H1 (cell line): ENCODE measurements around the gene NEU4. TPM values are rescaled to one million over a fixed set of nuclear protein-coding genes. Genes with fewer than 3 reads are reported as not detected.

Source experiments
- CTCF ChIA-PET: fragments of 300-600 bp; sonication (Branson Sonifier 250); formaldehyde crosslinking; loops from one replicate; lab custom pipeline; 2021; ENCODE audit not compliant: partially characterized antibody; lab: Charles Lee
- POLR2A ChIA-PET: fragments of 300-600 bp; sonication (Branson Sonifier 250); formaldehyde crosslinking; loops from one replicate; lab custom pipeline; 2021; ENCODE audit warnings: inconsistent platforms; ENCODE audit not compliant: partially characterized antibody; lab: Charles Lee
- DNase-seq, 2 experiments: peaks; one replicate each; pipeline versions ENCODE4 v3.0.0 to v3.0.0-alpha.2; 2010 to 2022; ENCODE audit warnings: low spot score in 2 of 2, low read depth in 1 of 2, mixed read lengths in 1 of 2
- FAIRE-seq: peaks from 2 replicates; lab custom pipeline; 2011; peaks lifted over from hg19 to GRCh38; lab: Jason Lieb, UNC
- H2AFZ ChIP-seq: 2 replicates; pipeline ENCODE4 v1.8.1; 2012; ENCODE audit warnings: low read length, inconsistent platforms
- H2AK5ac ChIP-seq: 2 replicates; pipeline ENCODE4 v1.6.1; 2013; ENCODE audit warnings: low read depth, low read length
- H2BK120ac ChIP-seq: replicated peaks from 2 replicates; pipeline ENCODE3; 2013; ENCODE audit warnings: low read depth, low read length, inconsistent platforms
- H2BK12ac ChIP-seq: 2 replicates; pipeline ENCODE4 v1.6.1; 2013; ENCODE audit warnings: low read depth, low read length
- H2BK15ac ChIP-seq: 2 replicates; pipeline ENCODE4 v1.6.1; 2013; ENCODE audit warnings: low read length
- H2BK20ac ChIP-seq: 2 replicates; pipeline ENCODE4 v1.6.1; 2013; ENCODE audit warnings: low read length
- H2BK5ac ChIP-seq: 2 replicates; pipeline ENCODE4 v1.6.1; 2013; ENCODE audit warnings: low read depth, low read length
- H3K14ac ChIP-seq: 2 replicates; pipeline ENCODE4 v1.6.1; 2013; ENCODE audit warnings: inconsistent platforms; ENCODE audit not compliant: insufficient read length
- H3K18ac ChIP-seq: 2 replicates; pipeline ENCODE4 v1.6.1; 2013; ENCODE audit warnings: low read length; ENCODE audit errors: extremely low read depth
- H3K23ac ChIP-seq: 2 replicates; pipeline ENCODE4 v1.6.1; 2013; ENCODE audit warnings: inconsistent platforms; ENCODE audit not compliant: insufficient read length
- H3K23me2 ChIP-seq: 2 replicates; pipeline ENCODE4 v1.6.1; 2013; ENCODE audit warnings: low read depth, low read length
- H3K27ac ChIP-seq: 2 replicates; pipeline ENCODE4 v1.6.1; 2011; ENCODE audit warnings: low read depth, low read length, inconsistent platforms
- H3K27me3 ChIP-seq, 4 experiments: replicated peaks in 1 of 4; 1 replicate in 1 of 4; 2 replicates in 3 of 4; pipeline versions ENCODE4 v1.6.1 to v1.8.1; 2011 to 2013; ENCODE audit warnings: low read length in 3 of 4, mild to moderate bottlenecking in 3 of 4, inconsistent platforms in 2 of 4, mixed read lengths in 2 of 4, moderate library complexity in 1 of 4; ENCODE audit not compliant: control insufficient read depth in 3 of 4, insufficient read depth in 3 of 4; ENCODE audit errors: extremely low read depth in 1 of 4
- H3K36me3 ChIP-seq, 4 experiments: 2 replicates each; pipeline versions ENCODE4 v1.6.1 to v1.8.1; 2011 to 2013; ENCODE audit warnings: mild to moderate bottlenecking in 4 of 4, low read length in 3 of 4, moderate library complexity in 2 of 4, control low read depth in 1 of 4, inconsistent platforms in 1 of 4; ENCODE audit not compliant: insufficient read depth in 4 of 4, control insufficient read depth in 2 of 4
- H3K4ac ChIP-seq: replicated peaks from 2 replicates; pipeline ENCODE3; 2013; ENCODE audit warnings: low read length, low read depth, mixed read lengths, inconsistent platforms; ENCODE audit not compliant: insufficient read length
- H3K4me1 ChIP-seq, 4 experiments: replicated peaks in 1 of 4; 1 replicate in 1 of 4; 2 replicates in 3 of 4; pipeline versions ENCODE4 v1.6.1 to v1.8.1; 2011 to 2013; ENCODE audit warnings: low read length in 3 of 4, inconsistent platforms in 2 of 4, mixed read lengths in 1 of 4; ENCODE audit not compliant: insufficient read depth in 4 of 4, control insufficient read depth in 3 of 4
- H3K4me2 ChIP-seq, 2 experiments: 2 replicates each; pipeline versions ENCODE4 v1.6.1 to v1.8.1; 2011 to 2013; ENCODE audit warnings: low read depth in 2 of 2, low read length in 2 of 2, control low read depth in 1 of 2, inconsistent platforms in 1 of 2, mild to moderate bottlenecking in 1 of 2; ENCODE audit not compliant: insufficient read depth in 1 of 2
- H3K4me3 ChIP-seq, 4 experiments: fragments of 200-600, 300-600 bp in 1 of 4; sonication (generic), shearing (Covaris generic), sonication (Bioruptor Twin) in 1 of 4; 2 replicates each; pipeline versions ENCODE4 v1.5.1 to v1.8.1; 2011 to 2016; ENCODE audit warnings: low read length in 4 of 4, low read depth in 3 of 4, control low read depth in 2 of 4, inconsistent platforms in 2 of 4, mild to moderate bottlenecking in 2 of 4, mixed read lengths in 1 of 4, moderate library complexity in 1 of 4; ENCODE audit not compliant: insufficient read depth in 2 of 4; ENCODE audit errors: extremely low read depth in 1 of 4
- H3K56ac ChIP-seq: replicated peaks from 2 replicates; pipeline ENCODE3; 2013; ENCODE audit warnings: low read depth, mild to moderate bottlenecking, mixed read lengths, low read length, inconsistent platforms; ENCODE audit not compliant: insufficient read length
- H3K79me1 ChIP-seq: 2 replicates; pipeline ENCODE4 v1.6.1; 2013; ENCODE audit warnings: low read depth, low read length, control low read depth
- H3K79me2 ChIP-seq, 2 experiments: 2 replicates each; pipeline versions ENCODE4 v1.6.1 to v1.8.1; 2012 to 2013; ENCODE audit warnings: low read length in 2 of 2, mild to moderate bottlenecking in 2 of 2, inconsistent platforms in 1 of 2; ENCODE audit not compliant: insufficient read depth in 2 of 2, control insufficient read depth in 1 of 2
- H3K9ac ChIP-seq, 4 experiments: replicated peaks in 1 of 4; 1 replicate in 1 of 4; 2 replicates in 3 of 4; pipeline versions ENCODE4 v1.6.1 to v1.8.1; 2011 to 2013; ENCODE audit warnings: low read depth in 3 of 4, low read length in 3 of 4, control low read depth in 2 of 4, mild to moderate bottlenecking in 2 of 4, moderate library complexity in 2 of 4, inconsistent platforms in 1 of 4; ENCODE audit errors: extremely low read depth in 1 of 4
- H3K9me3 ChIP-seq, 2 experiments: 2 replicates each; pipeline versions ENCODE4 v1.6.1 to v1.8.1; 2012 to 2013; ENCODE audit warnings: mild to moderate bottlenecking in 2 of 2, moderate library complexity in 2 of 2, control low read depth in 1 of 2, inconsistent platforms in 1 of 2, low read depth in 1 of 2, low read length in 1 of 2, mixed read lengths in 1 of 2; ENCODE audit not compliant: insufficient read depth in 2 of 2
- H4K20me1 ChIP-seq, 2 experiments: replicated peaks in 1 of 2; 2 replicates each; pipeline versions ENCODE3 to v1.8.1; 2011 to 2013; ENCODE audit warnings: inconsistent platforms in 2 of 2, low read length in 2 of 2, mild to moderate bottlenecking in 1 of 2; ENCODE audit not compliant: insufficient read depth in 2 of 2, control insufficient read depth in 1 of 2
- H4K5ac ChIP-seq: 2 replicates; pipeline ENCODE4 v1.6.1; 2013; ENCODE audit warnings: low read length, low read depth, mixed read lengths, inconsistent platforms; ENCODE audit not compliant: insufficient read length
- H4K8ac ChIP-seq: 2 replicates; pipeline ENCODE4 v1.8.0; 2013; ENCODE audit warnings: mild to moderate bottlenecking, moderate library complexity, low read length, inconsistent platforms; ENCODE audit not compliant: insufficient read depth; ENCODE audit errors: extremely low read depth
- H4K91ac ChIP-seq: replicated peaks from 2 replicates; pipeline ENCODE3; 2013; ENCODE audit warnings: low read length, mixed read lengths, inconsistent platforms; ENCODE audit not compliant: insufficient read length
- BACH1 ChIP-seq: IDR thresholded peaks from 2 replicates; pipeline ENCODE4 v1.6.1; 2012; ENCODE audit warnings: low read length, improper control_type of control experiment
- RAD21 ChIP-seq, 2 experiments: IDR thresholded peaks in 1 of 2; conservative IDR thresholded peaks in 1 of 2; 2 replicates each; pipeline ENCODE4 v1.6.1; 2011; ENCODE audit warnings: low read depth in 2 of 2, low read length in 2 of 2, improper control_type of control experiment in 1 of 2, inconsistent platforms in 1 of 2, mild to moderate bottlenecking in 1 of 2, moderate library complexity in 1 of 2
- RXRA ChIP-seq: IDR thresholded peaks from 2 replicates; pipeline ENCODE4 v1.6.1; 2011; ENCODE audit warnings: low read depth, mild to moderate bottlenecking, low read length, moderate library complexity; ENCODE audit not compliant: insufficient read depth
- SIX5 ChIP-seq: IDR thresholded peaks from 2 replicates; pipeline ENCODE4 v1.6.1; 2011; ENCODE audit warnings: mild to moderate bottlenecking, low read depth, low read length
- SP1 ChIP-seq: IDR thresholded peaks from 2 replicates; pipeline ENCODE4 v1.6.1; 2011; ENCODE audit warnings: low read depth, low read length
- TEAD4 ChIP-seq: IDR thresholded peaks from 2 replicates; pipeline ENCODE4 v1.6.1; 2012; ENCODE audit warnings: low read depth, low read length, inconsistent platforms, mixed read lengths
- ZNF274 ChIP-seq: IDR thresholded peaks from 2 replicates; pipeline ENCODE4 v1.7.0; 2012; ENCODE audit warnings: low read length, borderline replicate concordance; ENCODE audit errors: extremely low read depth
- WGBS, 2 experiments: shearing (Covaris generic) in 1 of 2; methylation state at CpG; one replicate each; pipeline versions ENCODE4 v1.1.6 to v1.1.7; 2013 to 2015; ENCODE audit warnings: low lambda C conversion rate in 2 of 2, mixed read lengths in 2 of 2, inconsistent platforms in 1 of 2, low coverage in 1 of 2, missing lambda C conversion rate in 1 of 2; ENCODE audit not compliant: insufficient replicate concordance in 2 of 2, insufficient coverage in 1 of 2, insufficient read length in 1 of 2; ENCODE audit errors: extremely low coverage in 1 of 2, missing lambda C conversion rate in 1 of 2; 5-methylcytosine and 5-hydroxymethylcytosine counted together
- polyA plus RNA-seq, 7 experiments: library from polyadenylated mRNA; depleted of rRNA in 3 of 7; stranded (reverse) in 5 of 7; unstranded in 2 of 7; fragments of >200 nt in 5 of 7; fragments of 200-250 nt in 2 of 7; gene quantifications; 1 replicate in 5 of 7; 2 replicates in 1 of 7; 4 replicates in 1 of 7; pipeline versions ENCODE4 v1.2.1 to v1.2.3, GENCODE V29; 2011 to 2013; ENCODE audit warnings: missing spikeins in 2 of 7, mixed read lengths in 2 of 7
- total RNA-seq: library from RNA; stranded (reverse); fragmentation: NEBNext Ultra II Directional; extraction: Animal tissue kit (Norgen Biotek cat#: 25700); gene quantifications from 2 replicates; pipeline ENCODE4 v1.2.1, GENCODE V29; 2021
- TF ChIP-seq, protein P1 (sequence below), 3 experiments: IDR thresholded peaks; 1 replicate in 2 of 3; 2 replicates in 1 of 3; pipeline versions ENCODE4 v1.5.1 to v1.6.1; 2011; ENCODE audit warnings: low read length in 3 of 3, mild to moderate bottlenecking in 3 of 3, inconsistent platforms in 2 of 3, low read depth in 1 of 3, moderate library complexity in 1 of 3; ENCODE audit not compliant: insufficient read depth in 1 of 3; ENCODE audit errors: control extremely low read depth in 1 of 3

Gene NEU4
- total and polyA plus RNA-seq, 2 of the 8 experiments (the other 6 are each of a cell fraction or from before 2014, with no cell fraction given): 0.32 to 0.50 TPM

GRCh38 chr2:241764275-241765241 is 44.4 kb upstream of the NEU4 start:
- no peak overlapping the region for H4K91ac ChIP-seq
- H3K9me3 ChIP-seq: peaks cover 6 to 8% of the 10 kb centered on the region in 2 experiments; a peak in 3 of 4 replicates
- no peak overlapping the region; the same call in 1 of the 2 replicates for H2BK15ac ChIP-seq
- H3K27me3 ChIP-seq: no peaks in the 10 kb centered on the region
- H2AFZ ChIP-seq: no peak overlapping the region
- H3K4me2 ChIP-seq: no peak overlapping the region; a peak in 1 of 4 replicates
- DNase-seq: peak in 1 of 2 experiments; percentile 57
- no peak overlapping the region for H2BK12ac ChIP-seq
- H3K4me3 ChIP-seq: no peak overlapping the region
- H2BK20ac ChIP-seq: no peak overlapping the region
- H3K27ac ChIP-seq: no peak overlapping the region
- ChIA-PET POLR2A (interaction anchor here (1.0 to 1.1 kb wide), 2 partner anchors 12 to 63 kb away, joined by 3 to 5 read pairs; partner anchors contain the start of genes GAL3ST2 and ING5), CTCF (interaction anchor here (0.8 to 2.0 kb wide), 5 partner anchors 8 to 114 kb away, joined by 3 to 11 read pairs (median 5); partner anchors contain the start of gene D2HGDH)
- H3K14ac ChIP-seq: no peak overlapping the region
- peak overlapping the region; percentile 75 for H3K18ac ChIP-seq
- peaks cover 0 to 2% of the 10 kb centered on the region in 2 experiments for H4K20me1 ChIP-seq
- no peak overlapping the region for H4K5ac ChIP-seq
- no peak overlapping the region for H2BK120ac ChIP-seq
- peaks cover 0 to 9% (median 2%) of the 10 kb centered on the region in 4 experiments; a peak in 3 of 7 replicates for H3K4me1 ChIP-seq
- no peaks in the 10 kb centered on the region; the same call in 1 of the 2 replicates for H3K79me1 ChIP-seq
- no peaks in the 10 kb centered on the region for H3K36me3 ChIP-seq
- no peaks in the 10 kb centered on the region for H3K79me2 ChIP-seq
- H3K4ac ChIP-seq: no peak overlapping the region
- no peak overlapping the region for H3K56ac ChIP-seq
- WGBS, 2 experiments: 80% methylated on average over 27 of the region's 27 CpGs; no CpG with 5 or more reads in 1 of the 2 experiments
- H4K8ac ChIP-seq: peak overlapping the region; percentile 11; the same call in 1 of the 2 replicates
- no peaks in the 10 kb centered on the region for H3K23me2 ChIP-seq
- no peak overlapping the region for H3K9ac ChIP-seq
- H2BK5ac ChIP-seq: no peak overlapping the region
- H2AK5ac ChIP-seq: no peak overlapping the region
- no peak for FAIRE-seq
- H3K23ac ChIP-seq: no peak overlapping the region
- TF ChIP-seq SP1 (no peak), ZNF274 (no peak), RXRA (no peak), SIX5 (no peak), RAD21 (IDR thresholded peaks at IDR 0.05 in 1 of 2, conservative IDR thresholded peaks at IDR 0.05 in 1 of 2; ENCODE audit: low read depth in 2 of 2, low read length in 2 of 2) (peak; percentile 39 to 54; a peak in 3 of 4 replicates), TEAD4 (no peak), BACH1 (no peak)
- TF ChIP-seq, protein P1, sequence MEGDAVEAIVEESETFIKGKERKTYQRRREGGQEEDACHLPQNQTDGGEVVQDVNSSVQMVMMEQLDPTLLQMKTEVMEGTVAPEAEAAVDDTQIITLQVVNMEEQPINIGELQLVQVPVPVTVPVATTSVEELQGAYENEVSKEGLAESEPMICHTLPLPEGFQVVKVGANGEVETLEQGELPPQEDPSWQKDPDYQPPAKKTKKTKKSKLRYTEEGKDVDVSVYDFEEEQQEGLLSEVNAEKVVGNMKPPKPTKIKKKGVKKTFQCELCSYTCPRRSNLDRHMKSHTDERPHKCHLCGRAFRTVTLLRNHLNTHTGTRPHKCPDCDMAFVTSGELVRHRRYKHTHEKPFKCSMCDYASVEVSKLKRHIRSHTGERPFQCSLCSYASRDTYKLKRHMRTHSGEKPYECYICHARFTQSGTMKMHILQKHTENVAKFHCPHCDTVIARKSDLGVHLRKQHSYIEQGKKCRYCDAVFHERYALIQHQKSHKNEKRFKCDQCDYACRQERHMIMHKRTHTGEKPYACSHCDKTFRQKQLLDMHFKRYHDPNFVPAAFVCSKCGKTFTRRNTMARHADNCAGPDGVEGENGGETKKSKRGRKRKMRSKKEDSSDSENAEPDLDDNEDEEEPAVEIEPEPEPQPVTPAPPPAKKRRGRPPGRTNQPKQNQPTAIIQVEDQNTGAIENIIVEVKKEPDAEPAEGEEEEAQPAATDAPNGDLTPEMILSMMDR (IDR thresholded peaks at IDR 0.05; ENCODE audit: control extremely low read depth in 1 of 3, insufficient read depth in 1 of 3, low read depth in 1 of 3, low read length in 3 of 3): peak in 1 of 3 experiments; percentile 19; a peak in 1 of 4 replicates
